ENCODE data around the gene SLC11A1. TPM values are rescaled to one million over a fixed set of nuclear protein-coding genes. Genes with fewer than 3 reads are reported as not detected.

The SLC11A1 gene
- total RNA-seq, 1 donor from 2014 or later = not detected

DNA sequence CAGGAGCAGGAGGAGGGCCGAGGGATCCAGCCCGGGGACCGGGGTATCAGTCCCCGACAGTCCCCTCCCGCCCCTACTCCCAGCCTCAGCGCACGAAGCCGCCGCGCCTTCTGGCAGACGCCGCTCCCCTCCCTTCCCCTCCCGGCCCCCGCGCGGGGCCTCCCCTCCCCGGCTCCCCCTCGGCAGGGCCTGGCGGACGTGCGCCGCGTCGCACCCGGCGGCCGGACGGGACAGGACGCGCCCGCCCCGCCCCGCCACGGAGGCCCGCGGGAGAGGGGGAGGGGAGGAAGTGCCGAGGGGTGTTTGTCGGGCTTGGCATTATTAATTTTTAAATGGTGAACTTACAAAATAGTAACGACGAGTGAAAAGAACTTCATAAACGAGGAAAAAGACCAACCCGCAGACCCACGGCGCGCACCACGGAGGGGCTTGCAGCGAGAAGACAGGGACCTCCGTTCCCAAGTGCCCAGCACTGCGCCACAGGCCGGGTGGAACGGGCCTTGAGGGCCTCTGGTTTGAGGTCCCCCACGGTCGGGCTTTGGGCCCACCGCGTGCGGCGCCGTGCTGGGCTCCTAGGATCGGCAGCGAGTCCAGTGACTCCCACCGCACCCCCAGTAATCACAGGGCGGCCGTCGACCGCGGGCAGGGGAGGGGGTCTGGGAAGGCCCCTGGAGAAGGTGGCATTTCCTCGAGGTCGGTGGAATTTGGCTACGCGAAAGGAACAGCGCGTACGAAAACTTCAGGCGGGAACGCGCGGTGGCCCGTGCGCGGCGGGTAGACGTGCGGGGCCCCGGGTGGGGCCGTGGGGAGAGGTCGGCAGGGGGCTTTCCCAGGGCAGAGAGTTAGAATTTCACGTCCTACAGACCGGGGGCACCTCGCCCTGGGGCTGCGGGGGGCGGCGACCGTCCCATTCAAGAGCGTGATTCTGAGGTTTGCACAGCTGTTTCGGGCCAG, 16.6 kb downstream of the SLC11A1 start:
- peaks cover 5% of the 10 kb centered on the region for H3K36me3 Mint-ChIP-seq (ENCODE audit: low read depth, unreplicated experiment)
- DNase-seq (ENCODE audit: low spot score) = peak; percentile 63
- peak overlapping the region; percentile 74 for H3K4me3 Mint-ChIP-seq (ENCODE audit: unreplicated experiment)
- peak overlapping the region; percentile 74 for H3K27ac Mint-ChIP-seq (ENCODE audit: unreplicated experiment)
- peaks cover 10% of the 10 kb centered on the region for H3K27me3 Mint-ChIP-seq (ENCODE audit: unreplicated experiment)
- peaks cover 18% of the 10 kb centered on the region for H3K4me1 Mint-ChIP-seq (ENCODE audit: unreplicated experiment)
- TF ChIP-seq, protein P1, sequence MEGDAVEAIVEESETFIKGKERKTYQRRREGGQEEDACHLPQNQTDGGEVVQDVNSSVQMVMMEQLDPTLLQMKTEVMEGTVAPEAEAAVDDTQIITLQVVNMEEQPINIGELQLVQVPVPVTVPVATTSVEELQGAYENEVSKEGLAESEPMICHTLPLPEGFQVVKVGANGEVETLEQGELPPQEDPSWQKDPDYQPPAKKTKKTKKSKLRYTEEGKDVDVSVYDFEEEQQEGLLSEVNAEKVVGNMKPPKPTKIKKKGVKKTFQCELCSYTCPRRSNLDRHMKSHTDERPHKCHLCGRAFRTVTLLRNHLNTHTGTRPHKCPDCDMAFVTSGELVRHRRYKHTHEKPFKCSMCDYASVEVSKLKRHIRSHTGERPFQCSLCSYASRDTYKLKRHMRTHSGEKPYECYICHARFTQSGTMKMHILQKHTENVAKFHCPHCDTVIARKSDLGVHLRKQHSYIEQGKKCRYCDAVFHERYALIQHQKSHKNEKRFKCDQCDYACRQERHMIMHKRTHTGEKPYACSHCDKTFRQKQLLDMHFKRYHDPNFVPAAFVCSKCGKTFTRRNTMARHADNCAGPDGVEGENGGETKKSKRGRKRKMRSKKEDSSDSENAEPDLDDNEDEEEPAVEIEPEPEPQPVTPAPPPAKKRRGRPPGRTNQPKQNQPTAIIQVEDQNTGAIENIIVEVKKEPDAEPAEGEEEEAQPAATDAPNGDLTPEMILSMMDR (IDR thresholded peaks at IDR 0.05; ENCODE audit: unreplicated experiment) = no peak
- H3K9me3 Mint-ChIP-seq (ENCODE audit: unreplicated experiment) = no peaks in the 10 kb centered on the region

DNA sequence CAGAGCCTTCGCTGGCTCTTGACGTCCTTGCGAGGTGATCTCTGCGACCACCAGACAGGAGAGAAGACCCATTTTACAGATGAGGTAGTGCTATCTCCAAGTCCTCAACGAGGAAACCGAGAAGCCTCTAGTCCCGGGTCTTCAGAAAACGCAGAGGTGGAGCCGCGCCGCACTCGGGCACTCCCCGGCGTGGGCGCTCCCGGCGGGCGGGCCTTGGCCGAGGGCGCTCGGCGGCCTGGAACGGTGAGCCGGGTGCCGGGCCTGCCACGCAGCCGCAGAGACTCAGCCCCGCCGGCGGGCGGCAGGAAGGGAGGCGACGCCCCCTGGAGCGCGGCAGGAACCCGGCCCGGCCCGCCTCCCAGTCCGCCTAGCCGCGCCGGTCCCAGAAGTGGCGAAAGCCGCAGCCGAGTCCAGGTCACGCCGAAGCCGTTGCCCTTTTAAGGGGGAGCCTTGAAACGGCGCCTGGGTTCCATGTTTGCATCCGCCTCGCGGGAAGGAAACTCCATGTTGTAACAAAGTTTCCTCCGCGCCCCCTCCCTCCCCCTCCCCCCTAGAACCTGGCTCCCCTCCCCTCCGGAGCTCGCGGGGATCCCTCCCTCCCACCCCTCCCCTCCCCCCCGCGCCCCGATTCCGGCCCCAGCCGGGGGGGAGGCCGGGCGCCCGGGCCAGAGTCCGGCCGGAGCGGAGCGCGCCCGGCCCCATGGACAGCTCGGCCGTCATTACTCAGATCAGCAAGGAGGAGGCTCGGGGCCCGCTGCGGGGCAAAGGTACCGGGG, 17.5 kb downstream of the SLC11A1 start, which contains the start of gene CTDSP1:
Gene CTDSP1 (plus strand): TSS at position 478 of the 776 bp plus-strand sequence. CDS start 223 bp downstream, at position 701.
- Mint-ChIP-seq H3K36me3 (ENCODE audit: low read depth, unreplicated experiment) (peaks cover 10% of the 10 kb centered on the region), H3K27ac (ENCODE audit: unreplicated experiment) (peak within 1 kb of the TSS; percentile 74), H3K27me3 (ENCODE audit: unreplicated experiment) (peaks cover 13% of the 10 kb centered on the region), H3K4me1 (ENCODE audit: unreplicated experiment) (peaks cover 22% of the 10 kb centered on the region), H3K9me3 (ENCODE audit: unreplicated experiment) (no peaks in the 10 kb centered on the region), H3K4me3 (ENCODE audit: unreplicated experiment) (peak within 1 kb of the TSS; percentile 97)
- peak; percentile 96 for DNase-seq (ENCODE audit: low spot score)
- TF ChIP-seq, protein P1 (IDR thresholded peaks at IDR 0.05; ENCODE audit: unreplicated experiment) = no peak

DNA sequence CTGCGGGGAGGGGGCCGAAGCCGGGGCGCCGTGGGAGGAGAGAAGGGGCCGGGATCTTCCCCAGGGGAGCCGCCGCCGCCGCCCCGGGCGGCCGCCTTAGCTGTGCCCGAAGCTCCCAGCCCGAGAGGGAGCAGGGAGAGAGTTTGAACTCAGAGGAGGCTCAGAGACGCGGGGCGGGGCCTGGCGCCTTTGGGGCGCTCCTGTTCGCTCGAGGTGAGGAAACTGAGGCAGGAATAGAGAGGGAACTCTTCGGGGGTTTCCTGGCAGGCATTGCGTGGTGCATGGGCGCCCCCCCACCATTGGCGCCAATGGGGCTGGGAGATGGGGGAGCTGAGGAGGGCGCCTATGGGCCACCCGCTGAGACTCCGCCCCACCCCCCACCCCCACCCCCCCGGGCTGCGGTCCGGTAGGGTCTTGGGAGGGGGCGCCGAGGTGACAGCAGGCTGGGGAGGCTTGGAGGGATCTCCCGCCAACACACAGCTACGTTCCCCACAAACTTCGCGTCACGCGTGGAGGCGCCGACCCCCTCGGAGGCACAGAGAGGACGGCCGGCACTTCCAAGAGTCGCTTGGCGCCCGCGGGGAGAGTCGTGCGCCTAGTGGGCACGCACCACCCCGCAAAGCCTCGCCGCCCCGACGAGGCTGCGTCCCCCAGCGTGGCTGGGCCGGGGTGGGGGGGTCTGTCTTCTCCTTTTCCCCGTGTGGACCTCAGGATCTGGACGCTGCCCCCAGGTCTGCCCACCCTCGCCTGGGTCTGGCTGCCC, 18.3 kb downstream of the SLC11A1 start:
- TF ChIP-seq, protein P1 (IDR thresholded peaks at IDR 0.05; ENCODE audit: unreplicated experiment) = no peak
- Mint-ChIP-seq H3K27ac (ENCODE audit: unreplicated experiment) (peak overlapping the region; percentile 70), H3K27me3 (ENCODE audit: unreplicated experiment) (peaks cover 13% of the 10 kb centered on the region), H3K4me1 (ENCODE audit: unreplicated experiment) (peaks cover 24% of the 10 kb centered on the region), H3K36me3 (ENCODE audit: low read depth, unreplicated experiment) (peaks cover 10% of the 10 kb centered on the region), H3K9me3 (ENCODE audit: unreplicated experiment) (no peaks in the 10 kb centered on the region), H3K4me3 (ENCODE audit: unreplicated experiment) (peak overlapping the region; percentile 97)
- peak; percentile 39 for DNase-seq (ENCODE audit: low spot score)

DNA sequence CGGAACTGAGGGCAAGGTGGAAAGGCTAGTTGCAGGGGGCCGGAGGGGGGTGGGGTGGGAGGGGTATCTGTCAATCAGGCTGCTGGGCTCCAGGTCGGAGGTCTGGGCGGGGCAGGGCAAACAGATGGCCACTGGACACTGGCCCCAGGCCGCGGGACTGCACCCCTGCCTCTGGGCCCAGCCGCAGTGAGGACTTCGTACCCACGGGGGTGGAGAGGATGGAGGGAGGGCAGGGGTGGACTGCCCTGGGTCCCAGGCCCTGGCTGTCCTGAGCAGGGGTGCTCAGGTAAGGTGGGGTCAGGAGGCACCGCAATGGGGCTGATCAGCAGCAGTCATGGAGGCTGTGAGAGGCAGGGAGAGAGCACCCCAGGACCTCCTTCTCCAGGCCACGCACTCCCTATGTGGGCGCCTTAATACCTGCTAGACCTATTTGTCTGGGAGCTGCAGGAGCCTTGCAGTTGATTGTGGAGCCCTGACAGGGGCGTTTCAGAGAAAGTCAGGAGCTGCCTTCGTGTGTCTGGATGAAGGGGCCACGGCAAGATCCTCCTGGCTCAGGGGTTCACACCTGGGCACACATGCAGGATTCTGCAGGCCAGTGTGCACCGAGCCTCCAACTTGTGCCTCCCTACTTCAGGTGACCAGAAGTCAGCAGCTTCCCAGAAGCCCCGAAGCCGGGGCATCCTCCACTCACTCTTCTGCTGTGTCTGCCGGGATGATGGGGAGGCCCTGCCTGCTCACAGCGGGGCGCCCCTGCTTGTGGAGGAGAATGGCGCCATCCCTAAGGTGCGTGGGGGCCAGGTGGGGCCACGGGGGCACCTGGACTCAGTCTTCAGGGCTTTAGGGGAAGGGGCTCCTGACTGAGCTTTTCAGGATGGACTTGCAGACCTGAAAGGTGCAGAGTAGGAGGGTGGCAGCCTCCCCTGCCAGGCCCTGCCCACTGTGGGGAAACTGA, 19.1 kb downstream of the SLC11A1 start:
- Mint-ChIP-seq H3K27ac (ENCODE audit: unreplicated experiment) (no peak overlapping the region), H3K4me3 (ENCODE audit: unreplicated experiment) (peak overlapping the region; percentile 31), H3K4me1 (ENCODE audit: unreplicated experiment) (peaks cover 24% of the 10 kb centered on the region), H3K36me3 (ENCODE audit: low read depth, unreplicated experiment) (peaks cover 10% of the 10 kb centered on the region), H3K9me3 (ENCODE audit: unreplicated experiment) (no peaks in the 10 kb centered on the region), H3K27me3 (ENCODE audit: unreplicated experiment) (peaks cover 13% of the 10 kb centered on the region)
- TF ChIP-seq, protein P1 (IDR thresholded peaks at IDR 0.05; ENCODE audit: unreplicated experiment) = no peak
- no peak for DNase-seq (ENCODE audit: low spot score)
